Ishikawa (cell line): Measurements from ENCODE around the gene ZFAND2B.

ENCODE experiments used
- CEBPB ChIP-seq: IDR thresholded peaks from 2 replicates; pipeline ENCODE4 v1.6.1; 2012
- CREB1 ChIP-seq: IDR thresholded peaks from 2 replicates; pipeline ENCODE4 v1.6.1; 2012; ENCODE audit warnings: low read depth
- EGR1 ChIP-seq: IDR thresholded peaks from 2 replicates; pipeline ENCODE4 v1.6.1; 2012
- EP300 ChIP-seq: IDR thresholded peaks from 2 replicates; pipeline ENCODE4 v1.6.1; 2012; ENCODE audit warnings: borderline replicate concordance
- FOXM1 ChIP-seq: IDR thresholded peaks from 2 replicates; pipeline ENCODE4 v1.6.1; 2012; ENCODE audit warnings: low read depth, borderline replicate concordance
- MAX ChIP-seq: IDR thresholded peaks from 2 replicates; pipeline ENCODE4 v1.6.1; 2012
- NFIC ChIP-seq: IDR thresholded peaks from 2 replicates; pipeline ENCODE4 v1.6.1; 2012
- RAD21 ChIP-seq: IDR thresholded peaks from 2 replicates; pipeline ENCODE4 v1.6.1; 2012; ENCODE audit warnings: low read depth
- REST ChIP-seq: IDR thresholded peaks from 2 replicates; pipeline ENCODE4 v1.6.1; 2012; ENCODE audit warnings: low read depth, mild to moderate bottlenecking
- TAF1 ChIP-seq: IDR thresholded peaks from 2 replicates; pipeline ENCODE4 v1.6.1; 2012; ENCODE audit warnings: low read depth, mild to moderate bottlenecking
- TCF12 ChIP-seq: IDR thresholded peaks from 2 replicates; pipeline ENCODE4 v1.6.1; 2012; ENCODE audit warnings: low read depth
- TEAD4 ChIP-seq: IDR thresholded peaks from 2 replicates; pipeline ENCODE4 v1.6.1; 2012
- USF1 ChIP-seq: IDR thresholded peaks from 2 replicates; pipeline ENCODE4 v1.6.1; 2012
- YY1 ChIP-seq: IDR thresholded peaks from 2 replicates; pipeline ENCODE4 v1.6.1; 2012; ENCODE audit warnings: low read depth
- ZBTB7A ChIP-seq: IDR thresholded peaks from 2 replicates; pipeline ENCODE4 v1.6.1; 2012; ENCODE audit warnings: low read depth

The ZFAND2B gene

GRCh38 chr2:219206328-219207133 lies at the start of gene ZFAND2B:
TSS of gene ZFAND2B (plus strand) at chr2:219206782. CDS start at chr2:219206988, 206 bp downstream.
- peak; percentile 84 for TF ChIP-seq TAF1
- no peak for TF ChIP-seq CEBPB
- 0 out of 2 replicates have a peak, but pooled peaks have one; percentile 2 for TF ChIP-seq USF1
- TF ChIP-seq TEAD4 = no peak
- TF ChIP-seq NFIC = no peak
- TF ChIP-seq REST = no peak
- TF ChIP-seq TCF12 = peak; percentile 9; the same call in 1 of the 2 replicates
- TF ChIP-seq EP300 = no peak
- no peak for TF ChIP-seq RAD21
- TF ChIP-seq FOXM1 = no peak
- peak; percentile 16; the same call in 1 of the 2 replicates for TF ChIP-seq YY1
- TF ChIP-seq MAX = peak; percentile 72
- no peak for TF ChIP-seq ZBTB7A
- TF ChIP-seq CREB1 = peak; percentile 49; the same call in 1 of the 2 replicates
- TF ChIP-seq EGR1 = no peak

- TF ChIP-seq TAF1 = no peak
- no peak for TF ChIP-seq CREB1
- TF ChIP-seq TCF12 = no peak
- no peak for TF ChIP-seq EP300
- no peak for TF ChIP-seq USF1
- no peak for TF ChIP-seq ZBTB7A
- TF ChIP-seq TEAD4 = no peak
- no peak for TF ChIP-seq NFIC
- TF ChIP-seq MAX = no peak
- TF ChIP-seq CEBPB = no peak
These were observed 49.2 kb upstream of the ZFAND2B start for GRCh38 chr2:219157396-219157795.

GRCh38 chr2:219158025-219158424 lies 48.6 kb upstream of the ZFAND2B start:
- TF ChIP-seq MAX (no peak), EP300 (no peak), CEBPB (no peak), ZBTB7A (no peak), EGR1 (no peak), REST (no peak)

GRCh38 chr2:219158586-219158985 lies 48.0 kb upstream of the ZFAND2B start:
- TF ChIP-seq ZBTB7A = no peak
- TF ChIP-seq TCF12 = no peak

GRCh38 chr2:219159771-219160185 lies 46.8 kb upstream of the ZFAND2B start:
- TF ChIP-seq FOXM1 (no peak), ZBTB7A (no peak), CEBPB (no peak)

GRCh38 chr2:219160186-219161017 lies 46.2 kb upstream of the ZFAND2B start, which contains the start of gene NHEJ1:
TSS of gene NHEJ1 (minus strand) at chr2:219160815. CDS start at chr2:219158362, 2,453 bp downstream.
- TF ChIP-seq RAD21 (peak; percentile 84), FOXM1 (no peak), TAF1 (peak; percentile 54), ZBTB7A (no peak), CEBPB (no peak), MAX (peak; percentile 83)
